Body of pancreas (tissue), 4 donors: ENCODE measurements around the gene DOC2B.

Experiments used
- CTCF ChIP-seq, 7 experiments: fragments of 450-650 bp in 4 of 7; fragments of 200-600 bp in 3 of 7; sonication (generic) in 3 of 7; IDR thresholded peaks; one replicate each; pipeline ENCODE4 v1.5.1; 2016 to 2019; ENCODE audit warnings: antibody characterized with exemption in 7 of 7
- POLR2A ChIP-seq, 3 donors: fragments of 450-650 bp; IDR thresholded peaks; one replicate each; pipeline ENCODE4 v1.6.1; 2016; ENCODE audit warnings: antibody characterized with exemption in 3 of 3, mild to moderate bottlenecking in 2 of 3

- TF ChIP-seq CTCF (IDR thresholded peaks at IDR 0.05), result no peak
- no peak for TF ChIP-seq POLR2A (IDR thresholded peaks at IDR 0.05)
These were observed 25.6 kb upstream of the DOC2B start for GRCh38 chr17:206941-207560.
